Measurements from ENCODE around the gene TBL1Y.

DNA sequence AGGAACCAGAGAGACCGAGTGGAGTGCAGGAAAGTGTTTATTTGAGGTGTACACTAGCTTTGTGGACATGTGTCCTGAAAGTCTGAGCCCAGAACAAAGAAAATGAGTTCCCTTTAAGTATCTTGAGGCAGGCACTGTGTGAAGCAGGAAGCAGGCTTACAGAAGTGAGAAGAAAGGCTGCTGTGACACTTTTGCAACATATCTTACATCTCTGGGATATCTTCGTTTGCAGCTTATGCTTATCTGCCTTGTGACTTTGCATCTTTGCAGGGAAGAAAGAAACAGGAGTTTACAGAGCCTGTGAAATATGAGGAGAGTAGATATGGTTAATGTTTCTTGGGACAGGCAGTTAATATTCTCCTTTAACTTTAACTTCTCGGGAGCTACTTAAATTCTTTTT, 92.1 kb downstream of the TBL1Y start:
- no peak for TF ChIP-seq POLR2A (IDR thresholded peaks at IDR 0.05; ENCODE audit: low read depth, low read length)
- TF ChIP-seq ZBTB4 (CRISPR knock-in tag; IDR thresholded peaks at IDR 0.05) = no peak

All from GM12878 (cell line).